Measurements from ENCODE around the gene NDUFB8. TPM values are rescaled to one million over a fixed set of nuclear protein-coding genes. Genes with fewer than 3 reads are reported as not detected.

NDUFB8 gene
- total and polyA plus RNA-seq, 7 donors: 168 to 383 (median 221) TPM

DNA sequence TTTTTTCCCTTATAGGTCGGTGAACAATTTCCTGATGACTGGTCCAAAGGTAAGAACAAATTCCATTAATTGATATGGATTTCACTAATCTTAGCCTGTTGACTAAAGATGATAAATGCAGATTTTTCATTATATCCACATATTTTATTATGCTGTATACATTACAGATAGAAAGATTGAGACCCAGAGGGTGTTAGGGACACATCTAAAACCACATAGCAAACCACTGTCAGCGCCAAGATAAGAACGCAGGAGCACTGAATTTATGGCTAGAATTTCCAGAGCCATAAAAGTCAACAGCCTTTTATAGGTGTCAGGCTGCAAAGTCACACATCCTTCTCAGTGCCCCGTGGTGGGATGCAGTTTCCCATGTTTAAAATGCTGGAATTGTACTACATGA is 50.6 kb downstream of the NDUFB8 start:
- TF ChIP-seq, protein P1, sequence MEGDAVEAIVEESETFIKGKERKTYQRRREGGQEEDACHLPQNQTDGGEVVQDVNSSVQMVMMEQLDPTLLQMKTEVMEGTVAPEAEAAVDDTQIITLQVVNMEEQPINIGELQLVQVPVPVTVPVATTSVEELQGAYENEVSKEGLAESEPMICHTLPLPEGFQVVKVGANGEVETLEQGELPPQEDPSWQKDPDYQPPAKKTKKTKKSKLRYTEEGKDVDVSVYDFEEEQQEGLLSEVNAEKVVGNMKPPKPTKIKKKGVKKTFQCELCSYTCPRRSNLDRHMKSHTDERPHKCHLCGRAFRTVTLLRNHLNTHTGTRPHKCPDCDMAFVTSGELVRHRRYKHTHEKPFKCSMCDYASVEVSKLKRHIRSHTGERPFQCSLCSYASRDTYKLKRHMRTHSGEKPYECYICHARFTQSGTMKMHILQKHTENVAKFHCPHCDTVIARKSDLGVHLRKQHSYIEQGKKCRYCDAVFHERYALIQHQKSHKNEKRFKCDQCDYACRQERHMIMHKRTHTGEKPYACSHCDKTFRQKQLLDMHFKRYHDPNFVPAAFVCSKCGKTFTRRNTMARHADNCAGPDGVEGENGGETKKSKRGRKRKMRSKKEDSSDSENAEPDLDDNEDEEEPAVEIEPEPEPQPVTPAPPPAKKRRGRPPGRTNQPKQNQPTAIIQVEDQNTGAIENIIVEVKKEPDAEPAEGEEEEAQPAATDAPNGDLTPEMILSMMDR (IDR thresholded peaks at IDR 0.05): no peak
- Histone ChIP-seq H3K27ac (no peak overlapping the region), H3K9me3 (no peaks in the 10 kb centered on the region), H3K36me3 (ENCODE audit: insufficient read depth in 1 of 2, low read depth in 1 of 2) (no peaks in the 10 kb centered on the region), H3K4me1 (peaks cover 12% of the 10 kb centered on the region), H3K27me3 (ENCODE audit: insufficient read depth in 3 of 3, low read length in 2 of 3) (peaks cover 0 to 25% (median 0%) of the 10 kb centered on the region in 3 donors), H3K4me3 (no peak overlapping the region)
- WGBS, 3 donors: 10 to 15% (median 13%) methylated on average over 4 of the region's 4 CpGs
- no peak for ATAC-seq
- DNase-seq: no peak
- intact Hi-C loops (cut with DNase I): no loop called here

DNA sequence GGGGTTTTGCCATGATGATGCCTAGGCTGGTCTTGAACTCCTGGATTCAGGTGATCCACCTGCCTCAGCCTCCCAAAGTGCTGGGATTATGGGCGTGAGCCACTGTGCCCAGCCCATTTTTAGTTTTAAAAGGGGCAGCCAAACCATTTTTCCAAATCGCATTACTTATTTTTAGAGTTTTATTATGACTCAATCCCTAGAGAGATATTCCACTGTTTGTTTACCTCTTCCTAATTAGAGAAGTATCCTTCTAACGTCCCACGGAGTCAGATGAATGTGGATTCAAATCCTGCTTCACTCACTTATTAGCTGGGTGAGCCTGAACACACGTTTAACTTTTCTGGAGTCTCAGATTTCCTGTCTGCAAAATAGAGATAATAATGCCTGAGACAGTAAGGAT is 51.7 kb downstream of the NDUFB8 start:
- WGBS, 3 donors: 31 to 37% (median 31%) methylated on average over 5 of the region's 5 CpGs
- ATAC-seq (no peak), DNase-seq (no peak)
- Histone ChIP-seq H3K4me1 (peaks cover 12% of the 10 kb centered on the region), H3K27me3 (ENCODE audit: insufficient read depth in 3 of 3, low read length in 2 of 3) (peaks cover 0 to 25% (median 0%) of the 10 kb centered on the region in 3 donors), H3K4me3 (no peak overlapping the region), H3K27ac (no peak overlapping the region), H3K9me3 (no peaks in the 10 kb centered on the region), H3K36me3 (ENCODE audit: insufficient read depth in 1 of 2, low read depth in 1 of 2) (no peaks in the 10 kb centered on the region)
- intact Hi-C loops (cut with DNase I): no loop called here
- TF ChIP-seq, protein P1 (IDR thresholded peaks at IDR 0.05): no peak

Other genes with a start within 250 kb of the NDUFB8 start
- gene BLOC1S2, start 243.2 kb downstream of the NDUFB8 start, total RNA-seq: 10 to 100 TPM; 36.5 to 89.0 (median 64.4) TPM
- gene BLOC1S2, start 243.2 kb downstream of the NDUFB8 start, polyA plus RNA-seq: 100 to 1,000 TPM in 1 of 3 donors, 10 to 100 TPM in 2; 81.2 to 318 (median 89.6) TPM
- gene PKD2L1, start 199.6 kb downstream of the NDUFB8 start, total RNA-seq: not detected
- gene PKD2L1, start 199.6 kb downstream of the NDUFB8 start, polyA plus RNA-seq: not detected
- gene SCD, start 182.6 kb downstream of the NDUFB8 start, total RNA-seq: 10 to 100 TPM in 3 of 4 donors, 1 to 10 TPM in 1; 2.3 to 18.4 (median 12.8) TPM
- 1 to 10 TPM; 1.1 to 9.5 (median 2.1) TPM for gene SCD, start 182.6 kb downstream of the NDUFB8 start, polyA plus RNA-seq
- not detected for gene WNT8B, start 66.9 kb downstream of the NDUFB8 start, total RNA-seq
- not detected for gene WNT8B, start 66.9 kb downstream of the NDUFB8 start, polyA plus RNA-seq
- gene SEC31B, start 10.0 kb downstream of the NDUFB8 start, total RNA-seq: 1 to 10 TPM; 2.9 to 6.7 (median 5.8) TPM
- 1 to 10 TPM; 2.0 to 3.7 (median 2.3) TPM for gene SEC31B, start 10.0 kb downstream of the NDUFB8 start, polyA plus RNA-seq
- gene HIF1AN, start 6.1 kb upstream of the NDUFB8 start, total RNA-seq: 100 to 1,000 TPM in 2 of 4 donors, 10 to 100 TPM in 2; 64.0 to 116 (median 90.2) TPM
- gene HIF1AN, start 6.1 kb upstream of the NDUFB8 start, polyA plus RNA-seq: 10 to 100 TPM; 15.6 to 57.9 (median 17.2) TPM
- gene PAX2, start 215.7 kb upstream of the NDUFB8 start, total RNA-seq: not detected
- not detected for gene PAX2, start 215.7 kb upstream of the NDUFB8 start, polyA plus RNA-seq